ENCODE measurements around the gene DLG2.

The DLG2 gene

GRCh38 chr11:83725728-83726127 is 1901.4 kb downstream of the DLG2 start:
- TF ChIP-seq CTCF (IDR thresholded peaks at IDR 0.05): no peak

GRCh38 chr11:83725269-83725560 is 1901.9 kb downstream of the DLG2 start:
- Histone ChIP-seq H3K27me3 (peaks cover 28% of the 10 kb centered on the region), H3K9me3 (no peaks in the 10 kb centered on the region), H3K4me3 (ENCODE audit: low read depth in 1 of 2, low read length in 1 of 2) (no peak overlapping the region), H3K27ac (no peak overlapping the region), H3K36me3 (no peaks in the 10 kb centered on the region), H3K4me1 (ENCODE audit: control insufficient read depth in 1 of 2, insufficient read depth in 1 of 2, low read depth in 1 of 2, low read length in 1 of 2) (no peaks in the 10 kb centered on the region)
- no peak for TF ChIP-seq CTCF (IDR thresholded peaks at IDR 0.05)

More at GRCh38 chr11:83725728-83726127, 1901.4 kb downstream of the DLG2 start:
- no peaks in the 10 kb centered on the region for H3K36me3 ChIP-seq
- H3K4me3 ChIP-seq (ENCODE audit: low read depth in 1 of 2, low read length in 1 of 2): no peak overlapping the region
- no peaks in the 10 kb centered on the region for H3K4me1 ChIP-seq (ENCODE audit: control insufficient read depth in 1 of 2, insufficient read depth in 1 of 2, low read depth in 1 of 2, low read length in 1 of 2)
- H3K27me3 ChIP-seq: peaks cover 28% of the 10 kb centered on the region
- H3K9me3 ChIP-seq: no peaks in the 10 kb centered on the region
- no peak overlapping the region for H3K27ac ChIP-seq

- H3K4me1 ChIP-seq (ENCODE audit: control insufficient read depth in 1 of 2, insufficient read depth in 1 of 2, low read depth in 1 of 2, low read length in 1 of 2): no peaks in the 10 kb centered on the region
- H3K27me3 ChIP-seq: peaks cover 28% of the 10 kb centered on the region
- no peaks in the 10 kb centered on the region for H3K36me3 ChIP-seq
- H3K9me3 ChIP-seq: no peaks in the 10 kb centered on the region
- no peak for TF ChIP-seq CTCF (IDR thresholded peaks at IDR 0.05)
- no peak overlapping the region for H3K27ac ChIP-seq
- H3K4me3 ChIP-seq (ENCODE audit: low read depth in 1 of 2, low read length in 1 of 2): no peak overlapping the region
These were observed 1903.1 kb downstream of the DLG2 start for GRCh38 chr11:83723999-83724398.

DNA sequence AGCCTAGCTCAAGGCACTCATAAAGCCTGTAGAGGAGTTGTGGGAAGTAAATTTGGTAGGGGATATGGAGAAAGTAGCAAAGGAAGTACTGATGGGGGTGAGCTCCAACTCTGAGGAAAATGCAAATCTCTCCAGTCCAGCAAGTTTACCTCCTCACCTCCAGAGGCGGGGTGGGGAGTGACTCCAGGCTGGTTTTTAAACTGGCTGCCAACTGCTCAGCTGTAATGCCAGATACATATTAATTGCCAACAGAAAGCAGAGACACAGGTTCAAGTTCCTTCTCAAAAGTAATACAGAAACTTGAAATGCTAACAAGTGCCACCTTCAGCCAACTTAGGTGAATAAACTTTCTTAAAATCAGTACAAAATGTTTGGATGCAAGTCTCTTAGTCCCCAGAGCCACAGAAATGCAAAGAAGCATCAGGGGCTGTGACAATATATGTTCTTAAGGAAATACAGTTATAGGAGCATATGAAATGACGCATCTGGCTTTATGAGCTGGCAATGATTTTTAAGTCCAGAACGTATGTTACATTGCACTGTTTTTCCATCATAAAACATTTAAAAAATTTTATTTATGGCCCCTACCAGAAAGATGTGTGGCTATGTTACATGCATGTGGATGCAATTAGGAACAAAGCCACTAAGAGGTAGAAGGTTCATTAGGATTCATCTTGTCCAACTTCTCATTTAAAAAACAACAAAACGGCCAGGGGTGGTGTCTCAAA is 1904.6 kb downstream of the DLG2 start:
- Histone ChIP-seq H3K36me3 (no peaks in the 10 kb centered on the region), H3K27me3 (peaks cover 28% of the 10 kb centered on the region), H3K27ac (no peak overlapping the region), H3K4me3 (ENCODE audit: low read depth in 1 of 2, low read length in 1 of 2) (no peak overlapping the region), H3K4me1 (ENCODE audit: control insufficient read depth in 1 of 2, insufficient read depth in 1 of 2, low read depth in 1 of 2, low read length in 1 of 2) (no peaks in the 10 kb centered on the region), H3K9me3 (no peaks in the 10 kb centered on the region)
- TF ChIP-seq CTCF (IDR thresholded peaks at IDR 0.05): no peak

DNA sequence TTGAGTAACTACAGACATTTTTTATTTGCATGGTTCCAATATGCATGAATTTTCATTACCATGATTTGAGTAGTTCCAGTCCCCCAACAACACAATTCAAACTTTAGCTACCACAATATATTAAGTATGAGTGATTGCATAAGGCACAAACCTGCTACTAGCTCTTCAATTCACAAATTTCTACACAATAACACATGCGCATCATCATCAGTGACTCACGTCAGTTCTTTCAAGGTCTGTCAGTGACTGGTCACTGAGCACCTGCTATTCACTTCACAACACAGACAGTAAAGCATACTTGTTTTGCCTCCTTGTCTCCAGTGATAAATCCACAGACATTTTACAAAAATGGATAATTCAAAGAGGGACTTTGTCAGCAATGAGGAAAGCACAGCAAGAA is 1905.9 kb downstream of the DLG2 start:
- H3K27me3 ChIP-seq: peaks cover 24% of the 10 kb centered on the region
- H3K9me3 ChIP-seq: no peaks in the 10 kb centered on the region
- H3K27ac ChIP-seq: no peak overlapping the region
- no peak for TF ChIP-seq CTCF (IDR thresholded peaks at IDR 0.05)
- H3K36me3 ChIP-seq: no peaks in the 10 kb centered on the region
- no peak overlapping the region for H3K4me3 ChIP-seq (ENCODE audit: low read depth in 1 of 2, low read length in 1 of 2)
- no peaks in the 10 kb centered on the region for H3K4me1 ChIP-seq (ENCODE audit: control insufficient read depth in 1 of 2, insufficient read depth in 1 of 2, low read depth in 1 of 2, low read length in 1 of 2)

Measured in neutrophil (primary cell).